RKO (cell line): Measurements from ENCODE around the gene SMIM14.
"Not testable (repeated sequence)": the region's sequence is repeated elsewhere in the genome, so short reads cannot be mapped to it uniquely, and the experiment has no call there.

ENCODE experiments used
- DNase-seq: peaks from one replicate; pipeline ENCODE4 v3.0.0-alpha.2; 2016; ENCODE audit warnings: low spot score

Gene SMIM14

DNA sequence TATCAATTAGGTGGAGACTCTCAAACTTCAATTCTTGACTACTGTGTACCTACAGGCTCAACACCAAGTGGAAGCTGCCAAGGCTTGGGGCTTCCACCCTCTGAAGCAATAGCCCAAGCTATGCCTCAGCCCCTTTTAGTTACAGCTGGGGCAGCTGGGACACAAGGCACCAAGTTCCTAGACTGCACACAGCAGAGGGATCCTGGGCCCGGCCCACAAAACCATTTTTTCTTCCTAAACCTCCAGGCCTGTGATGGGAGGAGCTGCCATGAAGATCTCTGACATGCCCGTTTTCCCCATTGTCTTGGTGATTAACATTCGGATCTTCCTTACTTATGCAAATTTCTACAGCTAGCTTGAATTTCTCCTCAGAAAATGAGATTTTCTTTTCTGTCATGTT, 108.0 kb downstream of the SMIM14 start:
- no peak for DNase-seq

DNA sequence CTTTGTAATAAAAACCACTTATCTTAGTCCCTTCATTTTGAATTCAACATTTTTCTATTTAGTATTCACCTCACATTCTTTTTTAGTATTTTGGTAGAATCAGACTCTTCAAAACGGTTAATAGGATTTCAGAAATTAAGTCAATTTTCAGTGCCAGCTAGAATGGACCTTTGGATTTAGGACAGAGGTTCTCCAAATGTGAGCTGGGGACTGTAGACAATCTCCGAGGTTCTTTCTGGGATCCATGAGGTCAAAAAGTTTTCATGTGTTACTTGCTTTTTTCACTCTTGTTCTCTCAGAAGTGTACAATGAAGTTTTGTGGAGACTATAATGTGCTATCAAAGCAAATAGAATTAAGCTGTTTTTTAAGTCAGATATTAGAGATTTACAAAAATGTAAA, 109.1 kb downstream of the SMIM14 start:
- no peak for DNase-seq

DNA sequence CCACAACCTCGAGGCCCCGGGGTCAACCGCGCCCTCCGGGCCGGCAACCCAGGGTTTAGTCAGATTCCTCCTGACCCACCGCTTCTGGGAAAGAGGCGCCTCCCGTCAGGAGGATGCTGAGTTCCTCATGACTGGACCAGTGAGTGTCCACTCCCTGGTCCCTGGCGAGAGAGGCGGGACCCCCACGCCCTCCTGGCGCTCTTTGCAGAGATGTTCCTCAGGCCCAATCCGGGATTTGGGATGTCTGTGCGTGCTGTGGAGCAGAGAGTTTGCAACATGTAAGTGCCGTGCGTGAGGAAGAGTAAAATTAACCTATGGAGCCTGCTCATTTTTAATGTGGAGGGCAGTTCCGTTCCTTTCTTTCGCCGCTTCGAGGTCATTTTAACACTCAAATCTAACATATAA, 110.6 kb downstream of the SMIM14 start:
- peak; percentile 83 for DNase-seq

- peak; percentile 97 for DNase-seq
Observed at GRCh38 chr4:39527296-39528060, 111.2 kb downstream of the SMIM14 start, which contains the start of gene UGDH. Gene UGDH, minus strand, starts transcription at chr4:39527439. Its CDS starts 5,927 bp downstream, at chr4:39521512.

GRCh38 chr4:39526765-39527295, 111.8 kb downstream of the SMIM14 start:
- peak; percentile 43 for DNase-seq

GRCh38 chr4:39525822-39526690, 112.6 kb downstream of the SMIM14 start:
- no peak for DNase-seq

DNA sequence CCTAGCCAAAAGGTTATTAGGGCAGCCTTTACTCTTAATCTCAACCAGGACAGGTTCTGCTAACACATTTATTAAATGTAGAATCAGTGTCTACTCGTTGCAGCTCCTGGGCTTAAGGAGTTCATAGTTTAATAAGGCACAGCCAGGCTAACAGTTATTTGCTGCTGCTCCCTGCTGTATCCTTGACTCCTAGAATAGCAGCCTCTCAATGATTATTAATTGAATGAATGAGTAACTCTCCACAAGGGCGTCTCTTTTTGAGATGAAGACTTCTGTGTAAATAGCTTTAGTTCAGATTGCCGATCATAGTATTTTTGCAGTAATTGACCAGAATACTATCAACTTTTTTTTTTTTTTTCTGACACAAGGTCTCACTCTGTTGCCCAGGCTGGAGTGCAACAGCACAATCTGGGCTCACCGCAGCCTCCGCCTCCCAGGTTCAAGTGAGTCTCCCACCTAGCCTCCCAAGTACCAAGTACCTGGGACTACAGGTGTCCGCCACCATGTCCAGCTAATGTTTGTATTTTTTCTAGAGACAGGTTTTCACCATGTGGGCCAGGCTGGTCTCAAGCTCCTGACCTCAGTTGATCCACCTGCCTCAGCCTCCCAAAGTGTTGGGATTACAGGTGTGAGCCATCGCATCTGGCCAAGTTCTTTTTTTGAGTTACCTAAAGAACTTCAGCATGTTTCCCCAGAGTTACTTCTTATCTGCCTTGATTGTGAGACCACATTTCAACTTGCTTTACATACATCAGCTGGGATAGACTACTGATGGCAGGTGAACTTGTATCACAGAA, 114.3 kb downstream of the SMIM14 start:
- DNase-seq: no peak

DNA sequence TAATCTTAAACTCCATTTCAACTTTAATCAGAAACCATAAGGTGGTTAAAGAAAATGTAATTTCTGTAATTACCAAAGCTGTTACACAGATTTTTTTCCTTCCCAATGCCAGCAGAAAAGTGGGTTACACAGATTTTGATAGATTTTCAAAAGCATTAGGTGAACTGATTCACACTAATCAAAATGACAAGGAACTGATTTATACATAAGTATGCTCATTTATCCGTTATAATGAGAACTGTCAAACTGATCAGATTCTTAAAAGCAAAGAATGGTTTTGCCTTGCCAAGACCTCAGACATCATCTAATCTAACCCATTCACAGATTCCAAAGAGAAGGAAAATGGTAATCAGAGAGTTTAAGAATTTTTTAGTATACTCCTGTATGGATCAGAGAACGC, 116.6 kb downstream of the SMIM14 start:
- no peak for DNase-seq

GRCh38 chr4:39521253-39521919, 117.3 kb downstream of the SMIM14 start:
- DNase-seq: no peak

GRCh38 chr4:39518484-39518883, 120.2 kb downstream of the SMIM14 start:
- no peak for DNase-seq

DNA sequence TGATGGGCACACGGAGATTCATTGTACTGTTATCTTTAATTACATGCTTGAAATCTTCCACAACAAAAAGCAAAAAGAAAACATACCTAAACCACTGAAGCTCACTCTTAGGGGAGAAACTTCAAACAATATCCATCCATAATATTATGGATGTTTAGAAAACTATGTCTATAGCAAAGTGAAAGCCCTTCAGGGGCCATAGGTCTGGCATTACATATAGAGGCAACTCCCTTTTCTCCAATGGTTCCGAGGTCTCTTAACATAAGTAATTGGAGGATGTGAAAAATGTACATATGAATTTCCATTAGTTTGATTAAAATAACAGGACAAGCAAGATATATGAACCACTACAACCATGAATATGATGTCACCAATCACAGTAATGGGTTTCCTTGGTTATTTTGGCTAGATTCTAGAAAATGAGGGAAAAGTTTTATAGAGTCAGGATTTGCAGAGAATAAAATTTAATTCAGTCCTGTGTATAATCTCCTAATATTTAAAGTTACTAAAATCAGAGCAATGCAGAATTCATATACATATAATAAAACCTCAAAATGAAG, 122.2 kb downstream of the SMIM14 start:
- no peak for DNase-seq

GRCh38 chr4:39515669-39516401, 122.8 kb downstream of the SMIM14 start:
- DNase-seq: not testable (repeated sequence)

- DNase-seq: no peak
Observed at GRCh38 chr4:39514888-39515401, 123.7 kb downstream of the SMIM14 start.

GRCh38 chr4:39514266-39514665, 124.4 kb downstream of the SMIM14 start:
- not testable (repeated sequence) for DNase-seq

- no peak for DNase-seq
Observed at GRCh38 chr4:39510348-39510929, 128.2 kb downstream of the SMIM14 start.

GRCh38 chr4:39505581-39505980, 133.1 kb downstream of the SMIM14 start:
- no peak for DNase-seq

DNA sequence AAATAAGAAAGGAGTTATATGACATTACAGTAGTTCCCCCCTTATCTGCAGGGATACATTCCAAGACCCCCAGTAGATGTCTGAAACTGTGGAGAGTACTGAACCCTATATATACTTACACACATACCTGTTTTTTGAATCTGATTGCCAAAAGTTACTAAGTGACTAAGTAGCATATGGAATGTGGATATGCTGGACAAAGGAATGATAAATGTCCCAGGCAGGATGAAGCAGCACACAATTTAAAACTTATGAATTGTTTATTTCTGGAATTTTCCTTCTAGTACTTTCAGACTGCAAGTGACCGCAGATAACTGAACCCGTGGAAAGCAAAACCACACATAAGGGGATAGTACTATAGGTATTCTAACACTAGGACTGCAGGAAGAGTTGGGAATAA, 134.1 kb downstream of the SMIM14 start:
- no peak for DNase-seq

DNA sequence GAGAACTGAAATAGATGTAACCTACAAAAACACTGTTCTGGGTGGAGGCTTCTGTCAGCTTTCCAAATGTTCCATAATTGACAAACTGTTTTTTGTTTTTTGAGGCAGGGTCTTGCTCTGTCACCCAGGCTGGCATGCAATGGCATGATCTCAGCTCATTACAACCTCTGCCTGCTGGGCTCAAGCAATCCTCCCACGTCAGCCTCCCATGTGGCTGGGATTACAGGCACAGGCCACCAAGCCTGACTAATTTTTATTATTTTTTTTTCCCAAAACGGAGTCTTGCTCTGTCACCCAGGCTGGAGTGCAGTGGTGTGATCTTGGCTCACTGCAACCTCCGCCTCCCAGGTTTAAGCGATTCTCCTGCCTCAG, 136.0 kb downstream of the SMIM14 start:
- DNase-seq: not testable (repeated sequence)

- DNase-seq: peak; percentile 19
Observed at GRCh38 chr4:39502019-39502663, 136.5 kb downstream of the SMIM14 start.

GRCh38 chr4:39498727-39499020, 140.0 kb downstream of the SMIM14 start:
- no peak for DNase-seq
